ENCODE measurements around the gene ARL5A. TPM values are rescaled to one million over a fixed set of nuclear protein-coding genes. Genes with fewer than 3 reads are reported as not detected.
A peak's percentile ranks its signal among the peaks of the same experiment; 100 is the strongest.
"Not testable (repeated sequence)": the region's sequence is repeated elsewhere in the genome, so short reads cannot be mapped to it uniquely, and the experiment has no call there.

Gene ARL5A
- total and polyA plus RNA-seq, 9 of the 15 experiments (the other 6 are each of a cell fraction or from before 2014, with no cell fraction given), result 16.3 to 117 (median 88.4) TPM

- ATAC-seq; H3K4me3 ChIP-seq; H2AFZ ChIP-seq (ENCODE audit: low read depth, low read length); FAIRE-seq; POLR2A ChIA-PET; intact Hi-C loops (cut with micrococcal nuclease); H3K4me2 ChIP-seq (ENCODE audit: insufficient read depth, low read length); H3K79me2 ChIP-seq (ENCODE audit: control insufficient read depth, insufficient read depth, low read length); H3K9me3 ChIP-seq (replicated peaks; ENCODE audit: control insufficient read depth, insufficient read depth, low read depth, low read length); H3K9ac ChIP-seq (ENCODE audit: insufficient read depth in 1 of 2, low read depth in 2 of 2, low read length in 2 of 2); CTCF ChIA-PET (ENCODE audit: low intra/inter-chr PET ratio); BruUV-seq (replicated peaks); H3K27me3 ChIP-seq (ENCODE audit: control insufficient read depth in 2 of 2, insufficient read depth in 2 of 2, low read length in 2 of 2); H4K20me1 ChIP-seq (replicated peaks; ENCODE audit: control insufficient read depth, insufficient read depth, low read length); H3K27ac ChIP-seq (ENCODE audit: extremely low read depth, low read depth, low read length); H3K9me1 ChIP-seq (ENCODE audit: control insufficient read depth, insufficient read depth, low read length); DNase-seq (ENCODE audit: extremely low read depth in 1 of 4, low spot score in 3 of 4); in situ Hi-C loops (cut with MboI); TF ChIP-seq JUN (CRISPR knock-in tag; IDR thresholded peaks at IDR 0.05; ENCODE audit: borderline replicate concordance): not testable (repeated sequence)
- TF ChIP-seq CBFA2T3 (IDR thresholded peaks at IDR 0.05), result peak; percentile 25; the same call in 1 of the 2 replicates
- 0 out of 2 replicates have a peak, but pooled peaks have one; percentile 24 for TF ChIP-seq JUN (IDR thresholded peaks at IDR 0.05; ENCODE audit: borderline replicate concordance, low read depth, low read length)
- TF ChIP-seq, protein P1, sequence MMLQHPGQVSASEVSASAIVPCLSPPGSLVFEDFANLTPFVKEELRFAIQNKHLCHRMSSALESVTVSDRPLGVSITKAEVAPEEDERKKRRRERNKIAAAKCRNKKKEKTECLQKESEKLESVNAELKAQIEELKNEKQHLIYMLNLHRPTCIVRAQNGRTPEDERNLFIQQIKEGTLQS (IDR thresholded peaks at IDR 0.05), result peak; percentile 47
- TF ChIP-seq, protein P1 (CRISPR knock-in tag; conservative IDR thresholded peaks at IDR 0.05), result not testable (repeated sequence)
- 0 out of 2 replicates have a peak, but pooled peaks have one; percentile 31 for TF ChIP-seq DPF2 (IDR thresholded peaks at IDR 0.05)
- Histone ChIP-seq H3K4me1 (replicated peaks in 1 of 2; ENCODE audit: control insufficient read depth in 2 of 2, insufficient read depth in 2 of 2, low read length in 2 of 2) (peaks cover 8 to 15% of the 10 kb centered on the region in 2 experiments; a peak in 4 of 5 replicates), H3K36me3 (ENCODE audit: control insufficient read depth, insufficient read depth, low read length) (peaks cover 19% of the 10 kb centered on the region)
- 87% methylated on average over 6 of the region's 6 CpGs for WGBS (ENCODE audit: insufficient coverage, low coverage, missing lambda C conversion rate)
Observed at GRCh38 chr2:151794422-151794821, 33.8 kb downstream of the ARL5A start.

All from K562 (cell line).